Ascending aorta (tissue), 2 donors: ENCODE results near the gene FOXP1. TPM values are rescaled to one million over a fixed set of nuclear protein-coding genes. Genes with fewer than 3 reads are reported as not detected.

Experiments
- DNase-seq, 2 donors: peaks; one replicate each; pipeline ENCODE4 v3.0.0-alpha.2; 2019; ENCODE audit warnings: low spot score in 2 of 2
- H3K27ac ChIP-seq, 2 donors: fragments of 200-600 bp; sonication (generic); one replicate each; pipeline ENCODE4 v1.5.1; 2016 to 2017; ENCODE audit warnings: mild to moderate bottlenecking in 1 of 2
- H3K27me3 ChIP-seq: fragments of 200-600 bp; sonication (generic); one replicate; pipeline ENCODE4 v1.5.1; 2017
- H3K36me3 ChIP-seq, 2 donors: fragments of 200-600 bp; sonication (generic); one replicate each; pipeline ENCODE4 v1.5.1; 2016
- H3K4me1 ChIP-seq, 2 donors: fragments of 200-600 bp; sonication (generic); one replicate each; pipeline ENCODE4 v1.5.1; 2016 to 2017; ENCODE audit warnings: mild to moderate bottlenecking in 1 of 2
- H3K4me3 ChIP-seq, 2 donors: fragments of 200-600 bp; sonication (generic); one replicate each; pipeline ENCODE4 v1.5.1; 2016 to 2017; ENCODE audit warnings: mild to moderate bottlenecking in 1 of 2
- H3K9me3 ChIP-seq, 2 donors: fragments of 200-600 bp; sonication (generic); one replicate each; pipeline ENCODE4 v1.5.1; 2016
- intact Hi-C: fragments of 100-400 bp; cut with DNase I; formaldehyde crosslinking; loops from one replicate; pipeline ENCODE4 v1.15.1; 2023
- total RNA-seq: library from RNA; depleted of rRNA; stranded (reverse); fragments of >200 nt; gene quantifications from one replicate; pipeline ENCODE4 v1.1.0, GENCODE V29; 2016
- TF ChIP-seq, protein P1 (sequence below), 3 experiments: fragments of 200-600 bp in 2 of 3; fragments of 450-650 bp in 1 of 3; sonication (generic) in 2 of 3; IDR thresholded peaks; one replicate each; pipeline ENCODE4 v1.5.1; 2016 to 2019; ENCODE audit warnings: antibody characterized with exemption in 3 of 3, mild to moderate bottlenecking in 1 of 3, moderate library complexity in 1 of 3

FOXP1 gene
- total RNA-seq, 1 donor from 2014 or later = 171 TPM

DNA sequence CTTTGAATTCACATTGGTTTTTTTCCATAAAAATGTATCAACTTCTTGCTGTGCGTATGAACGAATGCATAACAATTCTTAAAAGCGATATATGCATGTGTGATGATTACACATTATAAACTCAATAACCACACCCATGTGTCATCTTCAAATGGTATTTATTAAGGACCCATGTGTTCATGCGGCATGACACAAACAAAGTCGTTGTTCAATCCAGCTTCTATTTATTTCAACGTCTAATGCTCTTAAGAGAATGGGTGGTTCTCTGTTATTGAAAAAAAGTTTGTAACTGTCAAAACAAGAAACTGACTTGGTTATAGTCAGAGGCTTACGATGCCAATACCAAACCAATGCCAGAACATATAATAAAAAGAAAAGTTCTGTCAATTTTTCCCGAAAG is 195.9 kb downstream of the FOXP1 start:
- H3K36me3 ChIP-seq = no peaks in the 10 kb centered on the region
- TF ChIP-seq, protein P1, sequence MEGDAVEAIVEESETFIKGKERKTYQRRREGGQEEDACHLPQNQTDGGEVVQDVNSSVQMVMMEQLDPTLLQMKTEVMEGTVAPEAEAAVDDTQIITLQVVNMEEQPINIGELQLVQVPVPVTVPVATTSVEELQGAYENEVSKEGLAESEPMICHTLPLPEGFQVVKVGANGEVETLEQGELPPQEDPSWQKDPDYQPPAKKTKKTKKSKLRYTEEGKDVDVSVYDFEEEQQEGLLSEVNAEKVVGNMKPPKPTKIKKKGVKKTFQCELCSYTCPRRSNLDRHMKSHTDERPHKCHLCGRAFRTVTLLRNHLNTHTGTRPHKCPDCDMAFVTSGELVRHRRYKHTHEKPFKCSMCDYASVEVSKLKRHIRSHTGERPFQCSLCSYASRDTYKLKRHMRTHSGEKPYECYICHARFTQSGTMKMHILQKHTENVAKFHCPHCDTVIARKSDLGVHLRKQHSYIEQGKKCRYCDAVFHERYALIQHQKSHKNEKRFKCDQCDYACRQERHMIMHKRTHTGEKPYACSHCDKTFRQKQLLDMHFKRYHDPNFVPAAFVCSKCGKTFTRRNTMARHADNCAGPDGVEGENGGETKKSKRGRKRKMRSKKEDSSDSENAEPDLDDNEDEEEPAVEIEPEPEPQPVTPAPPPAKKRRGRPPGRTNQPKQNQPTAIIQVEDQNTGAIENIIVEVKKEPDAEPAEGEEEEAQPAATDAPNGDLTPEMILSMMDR (IDR thresholded peaks at IDR 0.05) = no peak
- H3K27ac ChIP-seq = no peak overlapping the region
- no peaks in the 10 kb centered on the region for H3K27me3 ChIP-seq
- no peak for DNase-seq
- peaks cover 0 to 26% of the 10 kb centered on the region in 2 donors for H3K4me1 ChIP-seq
- H3K9me3 ChIP-seq = no peaks in the 10 kb centered on the region
- H3K4me3 ChIP-seq = no peak overlapping the region
- intact Hi-C loops = no loop called here

- Histone ChIP-seq H3K36me3 (no peaks in the 10 kb centered on the region), H3K4me1 (peaks cover 0 to 19% of the 10 kb centered on the region in 2 donors), H3K4me3 (no peak overlapping the region), H3K9me3 (no peaks in the 10 kb centered on the region), H3K27ac (no peak overlapping the region), H3K27me3 (no peaks in the 10 kb centered on the region)
- intact Hi-C loops = no loop called here
- DNase-seq = no peak
- TF ChIP-seq, protein P1 (IDR thresholded peaks at IDR 0.05) = no peak
These were observed 198.5 kb downstream of the FOXP1 start for GRCh38 chr3:71384837-71385716.

- Histone ChIP-seq H3K4me3 (no peak overlapping the region), H3K27me3 (no peaks in the 10 kb centered on the region), H3K4me1 (peaks cover 0 to 17% of the 10 kb centered on the region in 2 donors), H3K36me3 (no peaks in the 10 kb centered on the region), H3K27ac (no peak overlapping the region), H3K9me3 (no peaks in the 10 kb centered on the region)
- intact Hi-C loops = no loop called here
- TF ChIP-seq, protein P1 (IDR thresholded peaks at IDR 0.05) = no peak
- DNase-seq = no peak
These were observed 199.1 kb downstream of the FOXP1 start for GRCh38 chr3:71384388-71384787.

GRCh38 chr3:71380096-71380495 is 203.4 kb downstream of the FOXP1 start:
- no peak overlapping the region for H3K4me3 ChIP-seq
- H3K9me3 ChIP-seq = no peaks in the 10 kb centered on the region
- peaks cover 0 to 18% of the 10 kb centered on the region in 2 donors for H3K4me1 ChIP-seq
- H3K36me3 ChIP-seq = no peaks in the 10 kb centered on the region
- H3K27ac ChIP-seq = peak overlapping the region; percentile 24 to 70
- TF ChIP-seq, protein P1 (IDR thresholded peaks at IDR 0.05) = peak in 2 of 3 experiments; percentile 21 to 33
- peak in 1 of 2 donors; percentile 75 for DNase-seq
- no peaks in the 10 kb centered on the region for H3K27me3 ChIP-seq
- intact Hi-C loops = no loop called here

GRCh38 chr3:71378509-71378908 is 205.0 kb downstream of the FOXP1 start:
- Histone ChIP-seq H3K9me3 (no peaks in the 10 kb centered on the region), H3K4me3 (no peak overlapping the region), H3K27me3 (no peaks in the 10 kb centered on the region), H3K36me3 (no peaks in the 10 kb centered on the region), H3K4me1 (peaks cover 0 to 8% of the 10 kb centered on the region in 2 donors), H3K27ac (no peak overlapping the region)
- intact Hi-C loops = no loop called here
- TF ChIP-seq, protein P1 (IDR thresholded peaks at IDR 0.05) = no peak
- DNase-seq = no peak
